NB4 (cell line): ENCODE results near the gene LTB4R2.

Experiments
- DNase-seq: peaks from one replicate; pipeline ENCODE4 v3.0.0; 2010; ENCODE audit warnings: low read depth
- H3K4me3 ChIP-seq: one replicate; pipeline ENCODE4 v1.5.1; 2011; ENCODE audit warnings: mild to moderate bottlenecking, low read depth, low read length, moderate library complexity
- MYC ChIP-seq: IDR thresholded peaks from 2 replicates; pipeline ENCODE4 v1.6.1; 2011; ENCODE audit warnings: low read depth, low read length
- POLR2A ChIP-seq: IDR thresholded peaks from 2 replicates; pipeline ENCODE4 v1.6.1; 2011; ENCODE audit warnings: mild to moderate bottlenecking; ENCODE audit not compliant: insufficient read length; ENCODE audit errors: extremely low read depth
- TF ChIP-seq, protein P1 (sequence below): IDR thresholded peaks from 2 replicates; pipeline ENCODE4 v1.6.1; 2011; ENCODE audit warnings: low read depth, low read length
- TF ChIP-seq, protein P2 (sequence below): IDR thresholded peaks from one replicate; pipeline ENCODE4 v1.5.1; 2012; ENCODE audit warnings: low read depth, low read length

LTB4R2 gene

DNA sequence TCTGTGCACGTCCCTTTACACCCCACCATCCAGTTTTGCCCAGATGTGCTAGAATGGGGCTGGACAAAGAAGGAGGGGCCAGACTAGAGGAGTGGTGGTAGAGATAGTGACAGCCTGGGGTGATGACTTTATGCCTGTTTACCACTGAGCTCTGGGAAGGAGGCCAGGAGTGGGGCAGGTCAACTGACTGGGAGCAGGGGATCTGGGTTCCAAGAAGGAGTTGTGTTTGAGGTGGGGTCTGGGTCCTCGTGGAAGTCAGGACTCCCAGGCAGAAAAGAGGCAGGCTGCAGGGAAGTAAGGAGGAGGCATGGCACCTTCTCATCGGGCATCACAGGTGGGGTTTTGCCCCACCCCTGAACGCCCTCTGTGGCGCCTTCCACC, 315 bp downstream of the LTB4R2 start:
- H3K4me3 ChIP-seq, result peak overlapping the region; percentile 52
- TF ChIP-seq POLR2A (no peak), MYC (no peak)
- no peak for DNase-seq

DNA sequence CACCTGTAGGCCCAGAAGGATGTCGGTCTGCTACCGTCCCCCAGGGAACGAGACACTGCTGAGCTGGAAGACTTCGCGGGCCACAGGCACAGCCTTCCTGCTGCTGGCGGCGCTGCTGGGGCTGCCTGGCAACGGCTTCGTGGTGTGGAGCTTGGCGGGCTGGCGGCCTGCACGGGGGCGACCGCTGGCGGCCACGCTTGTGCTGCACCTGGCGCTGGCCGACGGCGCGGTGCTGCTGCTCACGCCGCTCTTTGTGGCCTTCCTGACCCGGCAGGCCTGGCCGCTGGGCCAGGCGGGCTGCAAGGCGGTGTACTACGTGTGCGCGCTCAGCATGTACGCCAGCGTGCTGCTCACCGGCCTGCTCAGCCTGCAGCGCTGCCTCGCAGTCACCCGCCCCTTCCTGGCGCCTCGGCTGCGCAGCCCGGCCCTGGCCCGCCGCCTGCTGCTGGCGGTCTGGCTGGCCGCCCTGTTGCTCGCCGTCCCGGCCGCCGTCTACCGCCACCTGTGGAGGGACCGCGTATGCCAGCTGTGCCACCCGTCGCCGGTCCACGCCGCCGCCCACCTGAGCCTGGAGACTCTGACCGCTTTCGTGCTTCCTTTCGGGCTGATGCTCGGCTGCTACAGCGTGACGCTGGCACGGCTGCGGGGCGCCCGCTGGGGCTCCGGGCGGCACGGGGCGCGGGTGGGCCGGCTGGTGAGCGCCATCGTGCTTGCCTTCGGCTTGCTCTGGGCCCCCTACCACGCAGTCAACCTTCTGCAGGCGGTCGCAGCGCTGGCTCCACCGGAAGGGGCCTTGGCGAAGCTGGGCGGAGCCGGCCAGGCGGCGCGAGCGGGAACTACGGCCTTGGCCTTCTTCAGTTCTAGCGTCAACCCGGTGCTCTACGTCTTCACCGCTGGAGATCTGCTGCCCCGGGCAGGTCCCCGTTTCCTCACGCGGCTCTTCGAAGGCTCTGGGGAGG, 985 bp downstream of the LTB4R2 start, which contains the start of gene LTB4R:
Gene LTB4R, plus strand, starts transcription at position 857 of the 959 bp plus-strand sequence. CDS start 4,150 bp downstream, outside the sequence.
- TF ChIP-seq, protein P1, sequence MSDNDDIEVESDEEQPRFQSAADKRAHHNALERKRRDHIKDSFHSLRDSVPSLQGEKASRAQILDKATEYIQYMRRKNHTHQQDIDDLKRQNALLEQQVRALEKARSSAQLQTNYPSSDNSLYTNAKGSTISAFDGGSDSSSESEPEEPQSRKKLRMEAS, result peak; percentile 65
- TF ChIP-seq, protein P2, sequence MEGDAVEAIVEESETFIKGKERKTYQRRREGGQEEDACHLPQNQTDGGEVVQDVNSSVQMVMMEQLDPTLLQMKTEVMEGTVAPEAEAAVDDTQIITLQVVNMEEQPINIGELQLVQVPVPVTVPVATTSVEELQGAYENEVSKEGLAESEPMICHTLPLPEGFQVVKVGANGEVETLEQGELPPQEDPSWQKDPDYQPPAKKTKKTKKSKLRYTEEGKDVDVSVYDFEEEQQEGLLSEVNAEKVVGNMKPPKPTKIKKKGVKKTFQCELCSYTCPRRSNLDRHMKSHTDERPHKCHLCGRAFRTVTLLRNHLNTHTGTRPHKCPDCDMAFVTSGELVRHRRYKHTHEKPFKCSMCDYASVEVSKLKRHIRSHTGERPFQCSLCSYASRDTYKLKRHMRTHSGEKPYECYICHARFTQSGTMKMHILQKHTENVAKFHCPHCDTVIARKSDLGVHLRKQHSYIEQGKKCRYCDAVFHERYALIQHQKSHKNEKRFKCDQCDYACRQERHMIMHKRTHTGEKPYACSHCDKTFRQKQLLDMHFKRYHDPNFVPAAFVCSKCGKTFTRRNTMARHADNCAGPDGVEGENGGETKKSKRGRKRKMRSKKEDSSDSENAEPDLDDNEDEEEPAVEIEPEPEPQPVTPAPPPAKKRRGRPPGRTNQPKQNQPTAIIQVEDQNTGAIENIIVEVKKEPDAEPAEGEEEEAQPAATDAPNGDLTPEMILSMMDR, result no peak
- TF ChIP-seq MYC, result peak; percentile 59
- peak; percentile 28 for TF ChIP-seq POLR2A
- peak within 1 kb of the TSS; percentile 63 for H3K4me3 ChIP-seq
- DNase-seq, result peak; percentile 76

DNA sequence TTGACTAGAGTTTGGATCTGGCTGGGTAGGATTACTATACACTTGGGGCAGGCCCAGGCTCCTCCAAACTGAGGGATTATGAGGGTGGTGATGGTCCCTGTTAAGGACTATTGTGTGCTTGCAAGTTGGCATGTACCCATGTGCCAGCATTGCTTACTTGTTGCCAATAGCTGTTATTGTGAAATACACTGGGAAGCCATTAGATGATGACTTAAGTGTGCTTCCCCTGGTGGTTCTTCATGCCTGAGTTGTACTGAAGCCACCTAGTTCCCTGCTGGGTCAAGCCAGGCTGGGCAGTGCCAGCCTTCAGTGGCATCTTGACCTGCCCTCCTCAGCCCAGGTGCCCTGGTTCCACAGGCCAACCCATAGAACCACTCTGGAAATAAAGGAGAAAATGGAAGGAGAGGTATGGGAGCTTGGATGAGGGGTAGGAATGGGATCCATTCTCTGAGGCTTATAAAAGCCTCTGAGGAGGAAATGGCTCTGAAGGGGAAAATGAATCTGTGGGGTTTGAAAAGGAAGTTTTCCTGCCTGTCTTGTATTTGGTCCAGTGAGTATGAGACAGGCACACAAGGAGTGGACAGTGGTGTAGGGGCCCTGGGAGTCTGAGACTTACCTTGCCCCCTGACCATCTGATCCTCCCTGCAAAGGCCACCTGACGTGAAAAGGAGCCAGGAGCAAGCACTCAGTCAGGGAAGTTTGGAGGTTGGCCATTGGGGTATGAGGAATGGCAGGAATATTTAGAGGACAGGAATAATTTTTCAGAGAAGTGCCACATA, 2.1 kb downstream of the LTB4R2 start:
- TF ChIP-seq POLR2A, result no peak
- TF ChIP-seq MYC, result 0 out of 2 replicates have a peak, but pooled peaks have one; percentile 9
- TF ChIP-seq, protein P2, result no peak
- H3K4me3 ChIP-seq, result peak overlapping the region; percentile 63
- peak; percentile 58 for DNase-seq

DNA sequence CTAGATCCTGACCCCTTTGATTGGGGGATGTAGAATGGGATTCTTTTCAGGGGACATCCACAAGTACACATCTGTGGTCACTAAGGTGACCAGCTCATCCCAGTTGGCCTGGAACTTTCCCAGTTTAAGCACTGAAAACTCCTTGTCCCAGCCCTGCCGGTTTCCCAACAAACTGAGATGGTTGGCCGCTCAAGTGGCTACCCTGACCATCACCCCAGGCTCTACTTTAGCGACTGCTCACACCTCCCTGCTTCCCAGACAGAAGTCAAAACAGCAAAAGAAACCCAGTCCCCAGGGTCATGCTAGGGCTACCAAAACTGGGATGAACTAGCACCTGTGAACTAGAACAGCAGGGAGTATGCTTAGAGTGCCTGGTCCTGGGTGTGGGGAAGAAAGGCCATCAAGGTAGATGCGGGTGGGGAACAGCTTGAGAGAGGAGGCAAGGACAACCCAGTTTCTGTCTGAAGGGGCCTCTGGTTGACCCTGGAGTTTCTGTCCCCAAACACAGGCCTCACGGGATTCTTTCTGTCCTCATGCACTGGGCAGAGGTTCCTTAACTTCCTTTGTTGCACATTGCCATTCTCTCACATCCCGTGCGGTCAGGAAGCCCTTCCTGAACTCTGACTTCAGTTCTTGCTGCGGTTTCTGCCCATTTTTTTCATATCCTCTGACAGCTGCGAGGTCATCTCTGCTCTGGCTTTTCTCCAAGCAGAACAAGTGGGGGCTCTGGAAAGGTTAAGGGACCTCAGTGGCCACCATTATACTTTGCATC, 3.0 kb downstream of the LTB4R2 start:
- peak; percentile 74 for DNase-seq
- peak; percentile 28; the same call in 1 of the 2 replicates for TF ChIP-seq MYC
- TF ChIP-seq, protein P2, result no peak
- H3K4me3 ChIP-seq, result no peak overlapping the region

DNA sequence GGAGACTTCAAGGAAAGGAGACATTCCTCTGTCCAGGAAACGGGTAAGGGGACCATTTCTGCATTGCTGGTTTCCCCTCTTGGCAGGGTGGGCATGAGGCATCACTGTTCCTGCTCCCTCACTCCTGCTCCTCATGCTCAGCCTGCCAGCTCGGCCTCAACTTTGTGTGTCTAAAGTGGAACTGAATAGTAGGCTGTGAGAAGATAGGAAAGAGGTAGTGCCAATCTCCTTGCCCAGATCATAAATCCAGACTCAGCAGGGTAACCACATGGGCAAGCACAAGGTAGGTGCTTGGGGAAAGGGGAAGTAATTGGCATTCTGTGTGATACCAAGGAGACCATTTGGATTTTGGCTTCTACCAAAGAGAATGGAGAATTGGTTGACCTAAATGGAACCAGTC, 4.0 kb downstream of the LTB4R2 start:
- TF ChIP-seq, protein P2, result no peak
- TF ChIP-seq MYC, result no peak
- no peak for TF ChIP-seq POLR2A
- TF ChIP-seq, protein P1, result no peak; the same call in 1 of the 2 replicates
- peak; percentile 20 for DNase-seq
- no peak overlapping the region for H3K4me3 ChIP-seq
